Keratinocyte (primary cell): ENCODE data around the gene VIPR2.

Source experiments
- EZH2 ChIP-seq: IDR thresholded peaks from one replicate; pipeline ENCODE4 v1.6.1; 2012; ENCODE audit warnings: inconsistent platforms, mild to moderate bottlenecking, low read length, moderate library complexity
- TF ChIP-seq, protein P1 (sequence below), 3 experiments: IDR thresholded peaks in 1 of 3; conservative IDR thresholded peaks in 1 of 3; optimal IDR thresholded peaks in 1 of 3; 2 replicates in 2 of 3; 3 replicates in 1 of 3; pipeline versions ENCODE3 to v1.5.1; 2011; ENCODE audit warnings: low read length in 3 of 3, mild to moderate bottlenecking in 3 of 3, moderate library complexity in 2 of 3, control low read depth in 1 of 3, inconsistent platforms in 1 of 3; ENCODE audit not compliant: insufficient read depth in 2 of 3; ENCODE audit errors: extremely low read depth in 1 of 3

DNA sequence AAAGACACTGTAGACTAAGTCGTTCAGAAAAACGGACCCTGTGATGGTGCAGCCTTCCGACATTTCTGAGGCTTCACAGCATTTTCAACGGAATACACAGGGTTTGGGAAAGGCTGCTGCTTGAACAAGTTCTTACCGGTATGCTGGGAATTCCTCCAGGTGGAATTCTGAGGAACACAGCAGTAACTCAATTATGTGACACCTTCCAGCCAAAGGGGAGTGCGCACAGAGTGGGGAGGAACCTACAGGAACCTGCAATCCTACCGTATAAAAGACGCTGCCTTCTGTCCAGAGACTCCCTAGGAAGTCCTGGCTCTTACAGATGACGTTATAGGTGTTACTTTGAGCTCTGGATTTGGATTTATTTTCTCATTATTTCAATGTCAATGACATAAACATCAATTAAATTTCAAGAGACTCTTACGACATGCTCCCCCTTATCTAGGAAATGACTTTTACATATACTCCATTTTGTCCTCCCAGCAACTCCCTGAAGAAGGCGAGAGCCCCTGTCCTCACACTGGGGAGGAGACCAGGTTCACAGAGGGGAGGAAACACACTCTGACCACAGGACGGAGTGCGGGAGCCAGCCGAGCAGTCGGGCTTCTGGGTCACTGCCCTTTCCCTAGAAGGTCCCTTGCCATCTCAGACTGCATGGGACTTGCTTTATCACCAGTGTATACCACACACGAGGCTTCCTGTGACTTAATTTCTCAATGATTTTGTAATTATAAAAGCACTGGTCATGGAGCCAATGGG lies 27.9 kb downstream of the VIPR2 start:
- TF ChIP-seq, protein P1, sequence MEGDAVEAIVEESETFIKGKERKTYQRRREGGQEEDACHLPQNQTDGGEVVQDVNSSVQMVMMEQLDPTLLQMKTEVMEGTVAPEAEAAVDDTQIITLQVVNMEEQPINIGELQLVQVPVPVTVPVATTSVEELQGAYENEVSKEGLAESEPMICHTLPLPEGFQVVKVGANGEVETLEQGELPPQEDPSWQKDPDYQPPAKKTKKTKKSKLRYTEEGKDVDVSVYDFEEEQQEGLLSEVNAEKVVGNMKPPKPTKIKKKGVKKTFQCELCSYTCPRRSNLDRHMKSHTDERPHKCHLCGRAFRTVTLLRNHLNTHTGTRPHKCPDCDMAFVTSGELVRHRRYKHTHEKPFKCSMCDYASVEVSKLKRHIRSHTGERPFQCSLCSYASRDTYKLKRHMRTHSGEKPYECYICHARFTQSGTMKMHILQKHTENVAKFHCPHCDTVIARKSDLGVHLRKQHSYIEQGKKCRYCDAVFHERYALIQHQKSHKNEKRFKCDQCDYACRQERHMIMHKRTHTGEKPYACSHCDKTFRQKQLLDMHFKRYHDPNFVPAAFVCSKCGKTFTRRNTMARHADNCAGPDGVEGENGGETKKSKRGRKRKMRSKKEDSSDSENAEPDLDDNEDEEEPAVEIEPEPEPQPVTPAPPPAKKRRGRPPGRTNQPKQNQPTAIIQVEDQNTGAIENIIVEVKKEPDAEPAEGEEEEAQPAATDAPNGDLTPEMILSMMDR (optimal IDR thresholded peaks at IDR 0.05 in 1 of 3, IDR thresholded peaks at IDR 0.05 in 1 of 3, conservative IDR thresholded peaks at IDR 0.05 in 1 of 3; ENCODE audit: extremely low read depth in 1 of 3, insufficient read depth in 2 of 3, low read length in 3 of 3), result no peak
- no peak for TF ChIP-seq EZH2
